Suppressor macrophage (primary cell): ENCODE results near the gene TRMT5.

Source experiments
- DNase-seq, 4 experiments: peaks; one replicate each; pipeline ENCODE4 v3.0.0-alpha.2; 2020 to 2022

Gene TRMT5

GRCh38 chr14:60963761-60964160 lies 17.1 kb downstream of the TRMT5 start:
- no peak for DNase-seq

- no peak for DNase-seq
Observed at GRCh38 chr14:60958146-60958545, 22.7 kb downstream of the TRMT5 start.

GRCh38 chr14:60956632-60957031 lies 24.2 kb downstream of the TRMT5 start:
- no peak for DNase-seq

- DNase-seq: no peak
Observed at GRCh38 chr14:60956202-60956601, 24.7 kb downstream of the TRMT5 start.

GRCh38 chr14:60951776-60952435 lies 29.0 kb downstream of the TRMT5 start:
- DNase-seq: no peak

- DNase-seq: no peak
Observed at GRCh38 chr14:60946773-60947172, 34.1 kb downstream of the TRMT5 start.

GRCh38 chr14:60945984-60946383 lies 34.9 kb downstream of the TRMT5 start:
- DNase-seq: peak in 2 of 4 experiments; percentile 31

- DNase-seq: no peak
Observed at GRCh38 chr14:60944204-60944603, 36.7 kb downstream of the TRMT5 start.

GRCh38 chr14:60943637-60944032 lies 37.2 kb downstream of the TRMT5 start:
- no peak for DNase-seq

GRCh38 chr14:60935319-60935718 lies 45.6 kb downstream of the TRMT5 start:
- DNase-seq: no peak

- no peak for DNase-seq
Observed at GRCh38 chr14:60933920-60934655, 46.8 kb downstream of the TRMT5 start.

GRCh38 chr14:60931218-60931617 lies 49.7 kb downstream of the TRMT5 start:
- no peak for DNase-seq

- no peak for DNase-seq
Observed at GRCh38 chr14:60926002-60926401, 54.9 kb downstream of the TRMT5 start.

- DNase-seq: no peak
Observed at GRCh38 chr14:60925286-60925685, 55.6 kb downstream of the TRMT5 start.

- no peak for DNase-seq
Observed at GRCh38 chr14:60922050-60922449, 58.8 kb downstream of the TRMT5 start.
